Measurements from ENCODE around the gene OSCP1. TPM values are rescaled to one million over a fixed set of nuclear protein-coding genes. Genes with fewer than 3 reads are reported as not detected.
"Not testable (repeated sequence)": the region's sequence is repeated elsewhere in the genome, so short reads cannot be mapped to it uniquely, and the experiment has no call there.

OSCP1 gene
- total RNA-seq, 1 experiment from 2014 or later, result 3.2 TPM

- H4K20me1 ChIP-seq (ENCODE audit: control insufficient read depth, insufficient read depth, insufficient read length); H3K9me3 Mint-ChIP-seq; H2BK120ac ChIP-seq (ENCODE audit: low read depth, low read length, poor library complexity, severe bottlenecking); H3K9ac ChIP-seq (ENCODE audit: extremely low read depth, insufficient read length, low read length); H3K27me3 ChIP-seq (ENCODE audit: insufficient read depth, low read length); H2BK15ac ChIP-seq (ENCODE audit: low read depth, low read length); H3K27ac ChIP-seq (ENCODE audit: insufficient read length, low read depth, low read length); H3K79me2 ChIP-seq (ENCODE audit: insufficient read depth, low read length); H3K36me3 Mint-ChIP-seq (ENCODE audit: insufficient read depth in 1 of 3, low read depth in 3 of 3); H4K91ac ChIP-seq (ENCODE audit: insufficient read length, low read depth, low read length); H2AK5ac ChIP-seq (ENCODE audit: insufficient read length, low read length); H3K4me1 ChIP-seq (ENCODE audit: insufficient read depth, low read length); H2BK20ac ChIP-seq (ENCODE audit: low read depth, low read length, poor library complexity, severe bottlenecking); H3K4me3 Mint-ChIP-seq; H4K8ac ChIP-seq (replicated peaks; ENCODE audit: insufficient read length, low read depth, low read length); H2BK5ac ChIP-seq (ENCODE audit: insufficient read length, low read length); H3K79me1 ChIP-seq (ENCODE audit: insufficient read depth, low read depth, low read length, poor library complexity, severe bottlenecking); H2AFZ ChIP-seq (ENCODE audit: low read length); H3K27ac Mint-ChIP-seq; H3K23me2 ChIP-seq (ENCODE audit: insufficient read length, low read depth, low read length, poor library complexity, severe bottlenecking); H3K18ac ChIP-seq (ENCODE audit: insufficient read length, low read depth, low read length); H3T11ph ChIP-seq (ENCODE audit: low read length); H3K4ac ChIP-seq (ENCODE audit: low read depth, low read length); H4K5ac ChIP-seq (ENCODE audit: insufficient read length, low read depth, low read length); H3K56ac ChIP-seq (ENCODE audit: insufficient read length, low read depth, low read length); H3K4me2 ChIP-seq (ENCODE audit: insufficient read depth, insufficient read length, low read length); H2BK12ac ChIP-seq (ENCODE audit: insufficient read length, low read depth, low read length); H3K23ac ChIP-seq (ENCODE audit: insufficient read length, low read depth, low read length); H3K9me3 ChIP-seq (ENCODE audit: control insufficient read depth, low read depth, low read length); H3K14ac ChIP-seq (ENCODE audit: insufficient read depth, low read length): not testable (repeated sequence)
- peak; percentile 49 for DNase-seq
- Mint-ChIP-seq H3K4me1 (peaks cover 10 to 12% of the 10 kb centered on the region in 2 experiments), H3K27me3 (ENCODE audit: low read depth) (peaks cover 56% of the 10 kb centered on the region)
- TF ChIP-seq, protein P1, sequence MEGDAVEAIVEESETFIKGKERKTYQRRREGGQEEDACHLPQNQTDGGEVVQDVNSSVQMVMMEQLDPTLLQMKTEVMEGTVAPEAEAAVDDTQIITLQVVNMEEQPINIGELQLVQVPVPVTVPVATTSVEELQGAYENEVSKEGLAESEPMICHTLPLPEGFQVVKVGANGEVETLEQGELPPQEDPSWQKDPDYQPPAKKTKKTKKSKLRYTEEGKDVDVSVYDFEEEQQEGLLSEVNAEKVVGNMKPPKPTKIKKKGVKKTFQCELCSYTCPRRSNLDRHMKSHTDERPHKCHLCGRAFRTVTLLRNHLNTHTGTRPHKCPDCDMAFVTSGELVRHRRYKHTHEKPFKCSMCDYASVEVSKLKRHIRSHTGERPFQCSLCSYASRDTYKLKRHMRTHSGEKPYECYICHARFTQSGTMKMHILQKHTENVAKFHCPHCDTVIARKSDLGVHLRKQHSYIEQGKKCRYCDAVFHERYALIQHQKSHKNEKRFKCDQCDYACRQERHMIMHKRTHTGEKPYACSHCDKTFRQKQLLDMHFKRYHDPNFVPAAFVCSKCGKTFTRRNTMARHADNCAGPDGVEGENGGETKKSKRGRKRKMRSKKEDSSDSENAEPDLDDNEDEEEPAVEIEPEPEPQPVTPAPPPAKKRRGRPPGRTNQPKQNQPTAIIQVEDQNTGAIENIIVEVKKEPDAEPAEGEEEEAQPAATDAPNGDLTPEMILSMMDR (conservative IDR thresholded peaks at IDR 0.05), result peak; percentile 14; the same call in 2 of the 3 replicates
- WGBS (ENCODE audit: extremely low coverage, insufficient read length, low lambda C conversion rate), result no CpG with 5 or more reads among the region's 13 CpGs
Measured at GRCh38 chr1:36477615-36478014, 27.4 kb upstream of the OSCP1 start.
